ENCODE data around the gene PARL.
"Not testable (repeated sequence)": the region's sequence is repeated elsewhere in the genome, so short reads cannot be mapped to it uniquely, and the experiment has no call there.

Gene PARL

GRCh38 chr3:183801601-183802000, 83.1 kb downstream of the PARL start:
- Histone ChIP-seq H3K36me3 (ENCODE audit: insufficient read depth, low read length) (peaks cover 84% of the 10 kb centered on the region), H3K4me1 (ENCODE audit: insufficient read depth, low read length) (no peaks in the 10 kb centered on the region), H3K9me3 (ENCODE audit: low read length) (no peaks in the 10 kb centered on the region), H3K4me3 (ENCODE audit: low read length) (no peak overlapping the region), H3K27me3 (ENCODE audit: insufficient read depth, low read length) (no peaks in the 10 kb centered on the region), H2AFZ (ENCODE audit: low read depth, low read length) (no peak overlapping the region)

- H3K4me3 ChIP-seq (ENCODE audit: low read length): no peak overlapping the region
- H3K4me1 ChIP-seq (ENCODE audit: insufficient read depth, low read length): no peaks in the 10 kb centered on the region
- no peaks in the 10 kb centered on the region for H3K9me3 ChIP-seq (ENCODE audit: low read length)
- no peak overlapping the region for H2AFZ ChIP-seq (ENCODE audit: low read depth, low read length)
- H3K27me3 ChIP-seq (ENCODE audit: insufficient read depth, low read length): no peaks in the 10 kb centered on the region
- H3K36me3 ChIP-seq (ENCODE audit: insufficient read depth, low read length): peaks cover 77% of the 10 kb centered on the region
These were observed 84.3 kb downstream of the PARL start for GRCh38 chr3:183800243-183800863.

- Histone ChIP-seq H3K9me3 (ENCODE audit: low read length) (no peaks in the 10 kb centered on the region), H3K36me3 (ENCODE audit: insufficient read depth, low read length) (peaks cover 74% of the 10 kb centered on the region), H3K27me3 (ENCODE audit: insufficient read depth, low read length) (no peaks in the 10 kb centered on the region), H3K4me3 (ENCODE audit: low read length) (no peak overlapping the region), H2AFZ (ENCODE audit: low read depth, low read length) (no peak overlapping the region), H3K4me1 (ENCODE audit: insufficient read depth, low read length) (no peaks in the 10 kb centered on the region)
These were observed 85.2 kb downstream of the PARL start for GRCh38 chr3:183799461-183799860.

- no peaks in the 10 kb centered on the region for H3K9me3 ChIP-seq (ENCODE audit: low read length)
- peaks cover 69% of the 10 kb centered on the region for H3K36me3 ChIP-seq (ENCODE audit: insufficient read depth, low read length)
- H3K4me1 ChIP-seq (ENCODE audit: insufficient read depth, low read length): no peaks in the 10 kb centered on the region
- H2AFZ ChIP-seq (ENCODE audit: low read depth, low read length): no peak overlapping the region
- H3K4me3 ChIP-seq (ENCODE audit: low read length): no peak overlapping the region
- H3K27me3 ChIP-seq (ENCODE audit: insufficient read depth, low read length): no peaks in the 10 kb centered on the region
These were observed 86.7 kb downstream of the PARL start for GRCh38 chr3:183797996-183798395.

- H3K36me3 ChIP-seq (ENCODE audit: insufficient read depth, low read length): peaks cover 69% of the 10 kb centered on the region
- no peaks in the 10 kb centered on the region for H3K27me3 ChIP-seq (ENCODE audit: insufficient read depth, low read length)
- no peak overlapping the region for H3K4me3 ChIP-seq (ENCODE audit: low read length)
- H2AFZ ChIP-seq (ENCODE audit: low read depth, low read length): no peak overlapping the region
- H3K4me1 ChIP-seq (ENCODE audit: insufficient read depth, low read length): no peaks in the 10 kb centered on the region
- no peaks in the 10 kb centered on the region for H3K9me3 ChIP-seq (ENCODE audit: low read length)
These were observed 88.3 kb downstream of the PARL start for GRCh38 chr3:183796372-183796771.

GRCh38 chr3:183794452-183794851, 90.2 kb downstream of the PARL start:
- no peak overlapping the region for H3K4me3 ChIP-seq (ENCODE audit: low read length)
- H2AFZ ChIP-seq (ENCODE audit: low read depth, low read length): no peak overlapping the region
- H3K27me3 ChIP-seq (ENCODE audit: insufficient read depth, low read length): no peaks in the 10 kb centered on the region
- H3K36me3 ChIP-seq (ENCODE audit: insufficient read depth, low read length): peaks cover 69% of the 10 kb centered on the region
- no peaks in the 10 kb centered on the region for H3K9me3 ChIP-seq (ENCODE audit: low read length)
- H3K4me1 ChIP-seq (ENCODE audit: insufficient read depth, low read length): no peaks in the 10 kb centered on the region

GRCh38 chr3:183792976-183793375, 91.7 kb downstream of the PARL start:
- H3K27me3 ChIP-seq (ENCODE audit: insufficient read depth, low read length): no peaks in the 10 kb centered on the region
- peaks cover 65% of the 10 kb centered on the region for H3K36me3 ChIP-seq (ENCODE audit: insufficient read depth, low read length)
- H3K9me3 ChIP-seq (ENCODE audit: low read length): no peaks in the 10 kb centered on the region
- H3K4me3 ChIP-seq (ENCODE audit: low read length): no peak overlapping the region
- no peak overlapping the region for H2AFZ ChIP-seq (ENCODE audit: low read depth, low read length)
- no peaks in the 10 kb centered on the region for H3K4me1 ChIP-seq (ENCODE audit: insufficient read depth, low read length)

- Histone ChIP-seq H3K27me3 (ENCODE audit: insufficient read depth, low read length) (no peaks in the 10 kb centered on the region), H2AFZ (ENCODE audit: low read depth, low read length) (no peak overlapping the region), H3K9me3 (ENCODE audit: low read length) (peaks cover 2% of the 10 kb centered on the region), H3K4me1 (ENCODE audit: insufficient read depth, low read length) (no peaks in the 10 kb centered on the region), H3K4me3 (ENCODE audit: low read length) (no peak overlapping the region), H3K36me3 (ENCODE audit: insufficient read depth, low read length) (peaks cover 67% of the 10 kb centered on the region)
These were observed 94.0 kb downstream of the PARL start for GRCh38 chr3:183790700-183791099.

GRCh38 chr3:183789826-183790225, 94.9 kb downstream of the PARL start:
- Histone ChIP-seq H3K36me3 (ENCODE audit: insufficient read depth, low read length) (peaks cover 71% of the 10 kb centered on the region), H3K4me3 (ENCODE audit: low read length) (no peak overlapping the region), H3K4me1 (ENCODE audit: insufficient read depth, low read length) (no peaks in the 10 kb centered on the region), H3K27me3 (ENCODE audit: insufficient read depth, low read length) (no peaks in the 10 kb centered on the region), H3K9me3 (ENCODE audit: low read length) (peaks cover 2% of the 10 kb centered on the region), H2AFZ (ENCODE audit: low read depth, low read length) (no peak overlapping the region)

- not testable (repeated sequence) for H3K27me3 ChIP-seq (ENCODE audit: insufficient read depth, low read length); H3K4me3 ChIP-seq (ENCODE audit: low read length); H2AFZ ChIP-seq (ENCODE audit: low read depth, low read length); H3K4me1 ChIP-seq (ENCODE audit: insufficient read depth, low read length); H3K9me3 ChIP-seq (ENCODE audit: low read length)
- H3K36me3 ChIP-seq (ENCODE audit: insufficient read depth, low read length): peaks cover 74% of the 10 kb centered on the region
These were observed 100.2 kb downstream of the PARL start for GRCh38 chr3:183784503-183784902.

GRCh38 chr3:183782576-183783276, 102.0 kb downstream of the PARL start:
- H3K4me1 ChIP-seq (ENCODE audit: insufficient read depth, low read length): no peaks in the 10 kb centered on the region
- no peak overlapping the region for H2AFZ ChIP-seq (ENCODE audit: low read depth, low read length)
- H3K36me3 ChIP-seq (ENCODE audit: insufficient read depth, low read length): peaks cover 82% of the 10 kb centered on the region
- no peaks in the 10 kb centered on the region for H3K27me3 ChIP-seq (ENCODE audit: insufficient read depth, low read length)
- H3K4me3 ChIP-seq (ENCODE audit: low read length): no peak overlapping the region
- peaks cover 10% of the 10 kb centered on the region for H3K9me3 ChIP-seq (ENCODE audit: low read length)

GRCh38 chr3:183781246-183781645, 103.4 kb downstream of the PARL start:
- Histone ChIP-seq H3K27me3 (ENCODE audit: insufficient read depth, low read length) (no peaks in the 10 kb centered on the region), H2AFZ (ENCODE audit: low read depth, low read length) (no peak overlapping the region), H3K4me3 (ENCODE audit: low read length) (no peak overlapping the region), H3K4me1 (ENCODE audit: insufficient read depth, low read length) (no peaks in the 10 kb centered on the region), H3K36me3 (ENCODE audit: insufficient read depth, low read length) (peaks cover 84% of the 10 kb centered on the region), H3K9me3 (ENCODE audit: low read length) (peaks cover 8% of the 10 kb centered on the region)

- H3K36me3 ChIP-seq (ENCODE audit: insufficient read depth, low read length): peaks cover 87% of the 10 kb centered on the region
- no peak overlapping the region for H3K4me3 ChIP-seq (ENCODE audit: low read length)
- no peaks in the 10 kb centered on the region for H3K4me1 ChIP-seq (ENCODE audit: insufficient read depth, low read length)
- no peak overlapping the region for H2AFZ ChIP-seq (ENCODE audit: low read depth, low read length)
- H3K27me3 ChIP-seq (ENCODE audit: insufficient read depth, low read length): no peaks in the 10 kb centered on the region
- H3K9me3 ChIP-seq (ENCODE audit: low read length): peaks cover 8% of the 10 kb centered on the region
These were observed 104.7 kb downstream of the PARL start for GRCh38 chr3:183779896-183780465.
